HG03575 (cell line): Measurements from ENCODE around the gene FAM53B.

ENCODE experiments used
- ATAC-seq: cut with Tn5 transposase; IDR thresholded peaks from one replicate; pipeline ENCODE4 v1.9.1; 2021; ENCODE audit not compliant: unreplicated experiment, insufficient number of reproducible peaks, low FRiP score; ENCODE audit errors: extremely low read depth

FAM53B gene

GRCh38 chr10:124627866-124628675 is 116.1 kb downstream of the FAM53B start:
- ATAC-seq = no peak

GRCh38 chr10:124626759-124627380 is 117.3 kb downstream of the FAM53B start:
- ATAC-seq = no peak

DNA sequence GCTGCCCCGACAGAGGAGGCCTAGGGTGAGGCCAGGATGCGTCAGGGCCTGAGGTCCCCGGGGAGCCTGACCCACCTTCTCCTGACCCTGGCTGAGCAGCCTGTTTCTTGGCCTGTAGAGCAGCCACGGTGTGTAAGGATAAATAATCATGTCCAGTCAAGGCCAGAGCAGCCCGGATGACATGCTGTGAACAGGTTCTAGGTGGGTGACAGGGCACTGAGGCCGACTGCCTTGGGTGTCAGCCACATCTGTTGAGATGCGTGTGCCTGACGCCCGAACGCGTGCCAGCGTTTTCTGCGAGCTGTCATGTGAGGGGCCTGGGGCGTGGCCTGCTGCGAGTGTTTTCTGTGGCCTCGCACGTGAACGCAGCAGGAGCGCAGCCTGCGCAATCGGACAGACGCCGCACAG is 118.3 kb downstream of the FAM53B start:
- ATAC-seq = no peak

DNA sequence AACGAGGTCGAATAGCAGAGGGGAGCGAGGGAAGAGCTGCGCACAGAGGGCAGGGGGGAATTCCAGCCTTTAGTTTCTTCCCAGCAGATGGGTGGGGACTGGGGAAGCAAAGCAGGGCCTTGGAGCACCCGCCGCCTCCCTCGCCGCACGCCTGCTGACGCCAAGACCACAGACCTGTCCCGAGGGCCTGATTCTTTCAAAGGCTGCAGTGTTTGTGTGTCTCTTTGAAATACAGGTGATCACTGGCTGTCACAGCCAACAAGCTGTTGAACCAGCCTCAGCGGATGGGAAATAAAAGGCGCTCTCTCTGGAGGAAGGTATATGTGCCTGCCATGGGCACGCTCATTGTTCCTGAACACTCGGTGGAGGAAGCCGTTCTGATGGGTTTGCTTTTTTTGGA is 119.3 kb downstream of the FAM53B start:
- no peak for ATAC-seq

DNA sequence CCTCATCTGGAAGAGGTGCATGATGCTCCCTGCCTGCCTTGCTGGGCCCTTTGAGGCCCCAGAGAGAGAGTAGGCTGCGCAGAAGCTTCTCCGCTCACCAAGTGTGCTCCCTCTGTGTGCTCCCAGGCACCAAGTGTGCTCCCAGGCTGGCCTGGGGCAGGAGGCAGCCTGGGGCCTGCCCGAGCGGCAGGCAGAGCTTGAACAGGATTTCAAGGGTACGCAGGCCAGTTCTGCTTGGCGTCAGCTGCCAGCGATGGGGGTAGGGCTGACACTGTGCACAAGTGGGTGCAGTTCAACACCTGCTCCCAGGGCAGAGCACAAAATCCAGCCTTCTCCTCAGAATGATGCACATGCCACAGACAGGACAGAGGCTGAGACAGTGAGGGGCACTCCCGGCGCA is 119.7 kb downstream of the FAM53B start:
- no peak for ATAC-seq

GRCh38 chr10:124624006-124624405 is 120.2 kb downstream of the FAM53B start:
- no peak for ATAC-seq

DNA sequence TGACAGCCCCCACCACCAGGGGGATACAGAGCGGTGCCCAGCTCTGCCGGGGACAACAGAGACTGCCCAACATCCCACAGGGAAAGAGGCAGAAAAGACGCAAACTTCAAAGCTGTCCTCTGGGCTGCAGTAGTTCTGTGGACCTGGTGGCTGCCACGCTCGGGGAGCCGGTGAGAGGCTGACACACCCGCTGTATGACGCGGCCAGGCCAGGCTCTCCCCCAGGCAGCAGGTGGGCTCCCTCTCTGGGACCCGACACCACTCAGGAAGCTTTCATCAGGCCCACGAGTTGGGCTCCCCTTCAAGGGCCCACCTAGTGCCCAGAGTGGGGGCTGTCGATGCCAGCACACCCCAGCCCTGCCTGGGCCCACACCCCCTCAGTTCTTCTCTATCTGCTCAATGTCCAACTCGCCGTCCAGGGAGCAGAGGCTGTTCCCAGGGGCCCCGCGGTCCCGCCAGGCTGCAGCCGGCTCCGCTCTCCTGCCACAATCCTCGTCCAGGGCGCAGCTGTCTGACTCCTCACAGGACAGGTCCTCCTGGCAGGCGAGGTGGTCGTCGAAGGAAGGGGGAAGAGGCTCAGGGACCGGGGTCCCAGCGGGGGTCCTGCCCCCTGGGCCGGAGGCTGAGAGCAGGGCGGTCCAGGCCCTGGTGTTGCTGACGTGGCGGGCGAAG is 121.2 kb downstream of the FAM53B start:
- no peak for ATAC-seq

DNA sequence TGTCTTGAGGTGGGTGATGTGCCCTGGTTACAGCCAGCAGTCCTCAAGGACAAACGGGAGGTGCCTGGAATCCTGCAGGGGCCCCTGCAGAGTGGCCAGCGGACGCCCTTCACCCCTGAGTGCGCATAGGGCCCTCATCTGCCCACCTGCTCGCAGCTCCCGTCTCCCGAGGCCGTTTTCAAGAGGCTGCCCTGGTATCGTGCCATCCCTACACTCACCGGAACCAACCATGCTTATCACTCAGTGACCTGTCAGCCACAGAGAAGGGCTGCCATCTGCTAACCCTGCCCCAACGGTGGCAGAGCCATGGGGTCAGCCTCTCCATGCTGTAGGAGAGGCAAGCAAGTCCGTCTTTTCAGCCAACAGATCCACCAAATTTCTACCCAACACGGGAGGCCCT is 122.0 kb downstream of the FAM53B start:
- ATAC-seq = no peak

- ATAC-seq = no peak
Observed at GRCh38 chr10:124621637-124622036, 122.5 kb downstream of the FAM53B start.

DNA sequence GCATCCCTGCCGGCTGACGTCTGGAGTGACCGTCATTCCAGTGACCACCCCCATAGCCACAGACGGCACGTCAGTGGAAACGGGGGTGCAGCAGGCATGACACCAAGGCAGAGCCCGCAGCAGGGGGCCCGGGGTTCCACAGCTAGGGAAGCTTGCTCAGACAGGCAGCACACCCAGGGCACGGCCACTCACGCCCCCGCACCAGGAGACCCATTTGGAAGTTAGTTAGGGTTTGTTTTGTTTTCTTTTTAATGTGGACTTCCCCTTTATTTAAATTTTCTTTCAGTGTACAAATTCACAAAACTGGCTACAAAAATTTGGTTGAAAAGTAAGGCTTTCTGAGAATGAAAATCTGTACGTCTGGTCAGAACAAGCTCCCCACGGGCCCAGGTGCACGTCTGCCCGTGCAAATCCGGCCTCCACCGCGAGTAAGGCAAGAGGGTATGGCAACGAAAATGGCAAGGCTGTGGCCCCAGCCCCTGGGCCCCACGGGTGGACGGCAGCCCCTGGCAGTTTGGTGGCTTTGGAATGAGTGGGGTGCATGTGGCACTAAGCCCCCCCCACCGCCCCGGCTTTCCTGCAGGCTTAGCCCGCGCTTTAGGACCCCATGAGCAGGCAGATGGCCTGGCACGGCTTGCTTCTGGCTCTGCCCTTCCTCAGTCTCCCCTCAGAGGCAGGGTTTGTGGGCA is 124.2 kb downstream of the FAM53B start:
- ATAC-seq = no peak

DNA sequence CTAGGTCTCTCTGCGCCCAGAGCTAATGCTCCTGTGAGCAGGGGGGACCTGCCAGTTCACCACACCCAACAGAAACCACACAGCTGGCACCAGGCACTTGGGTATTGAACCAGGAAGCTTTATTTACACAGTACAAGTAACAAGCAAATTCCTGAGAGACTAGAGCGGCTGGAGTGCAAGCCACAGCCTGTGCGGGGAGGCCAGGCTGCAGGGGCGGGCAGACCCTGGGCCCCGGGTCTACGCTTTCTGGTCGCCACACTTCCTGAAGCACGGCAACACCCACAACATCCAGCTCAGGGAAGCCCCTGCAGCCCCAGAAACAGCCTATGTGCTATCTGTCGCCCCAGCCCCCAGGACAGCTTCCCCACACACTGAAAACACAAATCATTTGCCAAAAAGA is 125.0 kb downstream of the FAM53B start:
- no peak for ATAC-seq

DNA sequence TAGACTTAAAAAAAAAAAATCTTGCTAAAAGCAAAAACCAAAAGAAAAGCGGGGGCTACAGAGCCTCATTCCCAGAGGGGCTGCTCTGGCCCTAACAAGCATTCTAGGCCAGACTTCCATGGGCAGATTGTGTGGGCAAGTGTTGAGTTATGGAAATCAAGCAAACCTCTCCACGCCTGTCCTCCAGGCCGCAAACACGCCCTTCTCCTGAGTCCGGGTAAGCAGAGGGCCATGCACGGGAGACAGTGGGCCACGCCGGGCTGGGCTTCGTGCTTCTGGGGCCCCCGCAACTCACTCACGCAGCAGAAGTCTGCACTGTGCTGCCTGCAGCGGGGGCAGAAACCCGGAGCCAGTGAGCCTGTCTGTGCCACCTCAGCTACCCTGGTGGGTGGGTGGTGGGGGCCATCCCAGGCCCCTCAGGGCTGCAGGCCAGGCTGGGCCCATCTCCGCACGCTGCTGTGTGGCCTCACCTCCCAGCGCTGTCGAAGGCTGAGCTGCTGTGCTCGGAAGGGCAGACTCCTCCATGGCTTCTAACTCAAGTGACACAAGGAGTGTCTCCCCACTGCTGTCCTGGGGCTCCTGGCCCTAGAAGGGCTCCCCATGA is 125.6 kb downstream of the FAM53B start:
- no peak for ATAC-seq

DNA sequence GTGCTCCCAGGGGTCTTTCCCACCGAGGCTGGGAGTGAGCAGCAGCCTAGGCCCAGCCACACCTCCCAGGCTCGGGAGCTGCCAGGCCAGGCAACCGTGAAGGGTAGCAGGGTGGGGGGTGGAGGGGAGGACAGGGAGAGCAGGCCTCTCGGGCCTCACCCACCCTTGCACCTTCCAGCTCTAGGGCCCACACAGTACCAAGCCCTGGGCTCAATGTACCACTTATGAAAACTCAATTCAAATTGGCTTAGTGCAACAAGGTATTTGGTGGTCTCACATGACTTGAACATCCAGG is 127.4 kb downstream of the FAM53B start:
- ATAC-seq = no peak

GRCh38 chr10:124616040-124616835 is 127.9 kb downstream of the FAM53B start:
- no peak for ATAC-seq

DNA sequence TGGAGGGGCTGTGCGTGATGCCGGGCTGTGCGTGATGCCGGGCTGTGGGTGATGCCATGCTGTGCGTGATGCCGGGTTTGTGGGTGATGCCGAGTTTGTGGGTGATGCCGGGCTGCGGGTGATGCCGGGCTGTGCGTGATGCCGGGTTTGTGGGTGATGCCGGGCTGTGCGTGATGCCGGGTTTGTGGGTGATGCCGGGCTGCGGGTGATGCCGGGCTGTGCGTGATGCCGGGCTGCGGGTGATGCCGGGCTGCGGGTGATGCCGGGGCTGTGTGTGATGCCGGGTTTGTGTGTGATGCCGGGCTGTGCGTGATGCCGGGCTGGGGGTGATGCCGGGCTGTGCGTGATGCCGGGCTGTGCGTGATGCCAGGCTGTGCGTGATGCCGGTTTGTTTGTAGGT is 128.9 kb downstream of the FAM53B start:
- ATAC-seq = no peak

- no peak for ATAC-seq
Observed at GRCh38 chr10:124614003-124614659, 130.0 kb downstream of the FAM53B start.

- ATAC-seq = no peak
Observed at GRCh38 chr10:124612611-124613498, 131.3 kb downstream of the FAM53B start.
